GM19328 (cell line): ENCODE data around the gene STAT1.

Experiments
- ATAC-seq: cut with Tn5 transposase; IDR thresholded peaks from one replicate; pipeline ENCODE4 v1.9.1; 2021; ENCODE audit warnings: mild to moderate bottlenecking, moderate library complexity; ENCODE audit not compliant: unreplicated experiment

Gene STAT1

GRCh38 chr2:190986221-190986953 is 27.6 kb downstream of the STAT1 start:
- no peak for ATAC-seq

- ATAC-seq, result no peak
These were observed 29.4 kb downstream of the STAT1 start for GRCh38 chr2:190984595-190984994.

GRCh38 chr2:190982262-190983034 is 31.5 kb downstream of the STAT1 start:
- no peak for ATAC-seq

DNA sequence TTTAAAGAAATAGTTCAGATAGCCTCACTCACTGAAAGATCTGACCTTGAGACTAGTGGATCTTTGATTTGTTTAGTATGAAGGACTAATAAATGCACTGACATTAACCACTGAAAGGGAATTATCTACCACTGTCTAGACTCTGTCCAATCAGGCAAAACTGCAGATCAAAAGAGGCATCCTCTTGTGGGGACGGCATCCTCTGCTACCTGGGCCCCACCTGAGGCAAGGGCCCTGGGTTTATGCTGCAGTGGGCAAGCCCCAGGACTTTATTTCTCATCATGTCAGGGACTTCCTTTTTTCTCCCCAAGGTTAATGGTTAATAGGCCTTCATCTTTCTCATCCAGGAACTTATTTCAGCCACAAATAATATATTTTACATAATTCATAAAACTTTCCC is 32.2 kb downstream of the STAT1 start:
- ATAC-seq, result no peak

- ATAC-seq, result no peak
These were observed 32.6 kb downstream of the STAT1 start for GRCh38 chr2:190981333-190981732.

DNA sequence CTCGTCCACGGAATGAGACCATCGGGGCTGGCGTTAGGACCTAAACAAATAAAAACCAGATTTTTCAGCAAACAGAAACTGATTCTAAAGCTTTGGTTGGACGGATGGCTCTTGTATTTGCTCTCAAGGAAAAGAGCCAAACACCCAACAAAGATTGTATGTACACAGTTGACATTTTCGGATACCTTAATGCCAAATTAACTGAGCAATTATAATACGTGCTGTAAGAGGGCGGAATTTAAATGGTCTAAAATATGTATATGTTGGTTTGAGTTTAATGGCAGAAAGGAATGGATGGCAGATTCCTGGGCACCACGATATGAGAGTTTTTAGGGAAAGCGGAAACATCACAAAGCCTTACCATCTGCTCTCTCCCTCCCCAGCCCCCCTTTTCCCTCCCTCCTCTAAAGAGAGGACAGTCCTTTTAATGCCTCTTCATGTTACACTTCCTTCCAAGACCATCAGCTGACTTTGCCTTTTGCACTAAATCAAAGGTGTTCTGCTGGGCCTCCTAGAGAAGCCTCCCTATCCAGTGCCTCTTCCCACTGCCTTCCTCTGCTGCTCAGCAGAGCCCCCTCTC is 33.3 kb downstream of the STAT1 start:
- no peak for ATAC-seq

GRCh38 chr2:190979906-190980629 is 33.9 kb downstream of the STAT1 start:
- no peak for ATAC-seq

GRCh38 chr2:190978389-190979053 is 35.5 kb downstream of the STAT1 start:
- no peak for ATAC-seq

GRCh38 chr2:190977505-190977904 is 36.5 kb downstream of the STAT1 start:
- no peak for ATAC-seq

GRCh38 chr2:190976521-190976920 is 37.5 kb downstream of the STAT1 start:
- no peak for ATAC-seq

- ATAC-seq, result no peak
These were observed 39.2 kb downstream of the STAT1 start for GRCh38 chr2:190974629-190975361.

DNA sequence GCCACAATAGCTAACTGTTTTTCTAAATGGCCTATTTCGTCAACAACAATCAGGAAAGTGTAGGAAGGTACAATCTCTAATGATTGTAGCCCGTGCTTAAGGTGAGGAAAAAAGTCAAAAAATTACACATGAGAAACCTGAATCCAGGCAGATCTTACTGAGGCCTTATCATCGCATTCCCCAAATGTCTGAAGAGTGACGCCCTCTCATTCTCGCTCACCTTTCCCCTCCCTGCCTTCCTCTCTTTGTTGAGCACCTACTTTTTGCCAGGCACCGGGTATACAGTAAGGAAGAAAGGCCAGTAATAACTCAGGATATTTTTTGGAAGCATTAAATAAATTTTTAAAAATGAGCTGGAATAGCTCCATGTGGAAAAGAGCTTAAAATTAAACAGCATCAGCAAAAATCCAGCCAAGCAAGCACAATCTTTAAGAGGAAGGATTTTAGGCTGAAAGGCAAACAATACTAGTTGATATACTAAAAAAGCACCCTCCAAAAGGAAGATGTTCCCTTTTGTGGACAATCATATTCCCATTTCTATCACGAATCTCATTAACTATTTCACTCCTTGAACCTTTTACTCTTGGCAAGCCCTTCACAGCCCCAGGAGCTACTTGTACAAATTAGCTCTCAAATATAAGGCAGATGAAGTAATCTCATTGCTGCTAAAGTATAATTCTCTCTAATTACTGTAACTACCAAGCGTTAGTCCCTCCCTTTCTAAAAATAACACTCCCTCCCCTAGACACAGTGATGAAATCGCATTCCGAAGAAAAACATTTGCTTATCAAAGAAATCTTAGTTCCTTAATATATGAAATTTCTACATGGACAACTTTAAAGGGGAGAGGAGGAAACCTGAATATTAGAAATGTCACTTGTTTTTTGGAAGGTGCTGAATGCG is 40.0 kb downstream of the STAT1 start:
- ATAC-seq, result no peak

DNA sequence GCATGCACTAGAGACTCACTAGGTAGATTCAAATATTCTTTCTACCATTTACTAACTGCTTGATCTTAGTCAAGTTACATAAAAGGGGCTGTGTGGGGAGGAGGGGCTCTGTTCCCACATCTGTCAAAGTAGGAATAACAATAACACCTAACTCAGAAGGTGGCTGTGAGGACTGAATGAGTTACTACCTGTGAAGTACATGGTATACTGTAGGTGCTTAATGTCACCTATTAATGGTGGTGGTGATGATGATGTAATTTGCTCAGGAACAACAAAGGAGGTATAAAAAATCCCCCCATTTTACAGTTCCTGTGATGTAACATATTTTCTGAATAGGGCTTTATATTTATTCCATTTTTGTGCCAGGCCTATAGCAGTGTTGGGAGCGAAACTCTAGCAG is 40.7 kb downstream of the STAT1 start:
- ATAC-seq, result no peak

- no peak for ATAC-seq
These were observed 41.1 kb downstream of the STAT1 start for GRCh38 chr2:190972846-190973245.

DNA sequence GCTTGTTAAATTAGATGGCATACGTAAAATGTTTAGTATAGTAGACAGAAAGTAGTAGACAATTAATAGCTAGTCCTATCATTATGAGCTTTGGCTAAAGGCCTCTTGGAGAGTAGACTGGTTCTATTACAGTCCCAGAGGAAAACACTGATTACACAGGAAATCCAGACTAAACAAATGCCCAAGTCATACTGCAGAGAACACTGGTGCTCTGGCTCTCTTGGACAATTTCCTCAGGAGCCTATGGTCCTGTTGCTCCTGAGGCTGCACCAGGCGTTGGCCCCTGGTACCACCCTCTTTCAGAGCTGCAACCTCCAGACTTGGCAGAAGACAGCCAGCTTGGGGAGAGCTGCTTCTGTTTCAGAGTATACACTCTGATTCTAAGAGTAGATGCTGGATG is 41.8 kb downstream of the STAT1 start:
- ATAC-seq, result no peak

- ATAC-seq, result no peak
These were observed 43.0 kb downstream of the STAT1 start for GRCh38 chr2:190970873-190971506.

GRCh38 chr2:190970160-190970559 is 43.8 kb downstream of the STAT1 start:
- ATAC-seq, result no peak

DNA sequence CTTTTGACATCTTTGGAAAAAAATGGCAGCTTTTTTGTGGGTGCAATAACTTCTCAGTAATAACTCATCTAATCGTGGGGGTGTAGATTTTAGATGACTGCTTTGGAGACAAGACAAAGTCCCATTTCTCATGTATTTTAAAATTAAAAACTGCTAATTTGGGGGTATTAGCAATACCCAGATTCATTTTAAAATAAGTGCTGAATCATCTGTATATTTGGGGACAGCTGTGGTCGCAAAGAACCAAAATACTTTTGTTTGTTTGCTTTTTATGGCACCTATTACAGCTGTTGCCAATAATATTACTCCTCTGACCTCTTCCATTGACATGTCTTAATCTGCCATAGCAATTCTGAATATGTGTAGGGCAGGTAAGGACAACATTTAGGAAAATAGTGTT is 45.4 kb downstream of the STAT1 start:
- no peak for ATAC-seq
